ENCODE data around the gene DRD3. TPM values are rescaled to one million over a fixed set of nuclear protein-coding genes. Genes with fewer than 3 reads are reported as not detected.

DRD3 gene
- total and polyA plus RNA-seq, 2 of the 8 experiments (the other 6 are each of a cell fraction or from before 2014, with no cell fraction given), result 0.32 to 1.3 TPM

DNA sequence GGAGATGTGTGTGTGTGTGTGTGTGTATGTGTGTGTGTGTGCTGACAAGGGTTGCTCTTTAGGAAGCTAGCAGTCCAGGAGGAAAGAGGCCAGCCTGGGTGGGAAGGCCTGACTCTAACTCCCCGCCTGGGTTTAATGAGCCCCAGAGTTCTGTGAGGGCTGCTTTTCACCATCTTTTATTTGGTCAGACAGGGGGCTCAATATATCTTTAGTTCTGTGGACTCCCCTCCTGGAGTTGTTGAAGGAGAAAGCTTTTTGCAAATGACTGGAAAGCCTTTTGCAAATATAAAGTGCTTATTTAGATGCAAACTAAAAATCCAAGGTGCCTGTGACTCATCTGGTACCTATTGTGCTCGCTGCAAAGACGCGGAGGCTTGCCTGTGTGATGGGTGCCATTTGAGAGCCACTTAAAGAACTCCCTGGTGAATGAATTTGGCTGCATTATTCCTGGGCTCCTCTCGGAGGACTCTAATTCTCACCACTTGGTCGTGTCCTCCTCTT is 24.5 kb downstream of the DRD3 start (continued):
- TF ChIP-seq NANOG (IDR thresholded peaks at IDR 0.05; ENCODE audit: insufficient read depth, low read depth, low read length, poor library complexity, severe bottlenecking) (peak; percentile 37), EGR1 (IDR thresholded peaks at IDR 0.05; ENCODE audit: borderline replicate concordance, low read depth, low read length) (no peak), TAF1 (IDR thresholded peaks at IDR 0.05; ENCODE audit: low read depth, low read length) (0 out of 2 replicates have a peak, but pooled peaks have one; percentile 33), CTBP2 (IDR thresholded peaks at IDR 0.05; ENCODE audit: borderline replicate concordance, insufficient read depth, insufficient read length, low read length) (no peak), PHF8 (conservative IDR thresholded peaks at IDR 0.05; ENCODE audit: low read depth, low read length) (no peak; the same call in 1 of the 2 replicates), EP300 (IDR thresholded peaks at IDR 0.05; ENCODE audit: borderline replicate concordance in 1 of 2, low read depth in 2 of 2, low read length in 2 of 2) (peak in 1 of 2 experiments; percentile 63; a peak in 1 of 3 replicates), GABPA (IDR thresholded peaks at IDR 0.05; ENCODE audit: borderline replicate concordance, insufficient read depth, low read length) (no peak), SAP30 (IDR thresholded peaks at IDR 0.05; ENCODE audit: insufficient read depth, insufficient replicate concordance, low read length) (no peak), SP2 (IDR thresholded peaks at IDR 0.05; ENCODE audit: low read length) (no peak), SIN3A (conservative IDR thresholded peaks at IDR 0.05 in 1 of 2, IDR thresholded peaks at IDR 0.05 in 1 of 2; ENCODE audit: low read depth in 1 of 2, low read length in 2 of 2) (no peak), CREB1 (IDR thresholded peaks at IDR 0.05) (0 out of 2 replicates have a peak, but pooled peaks have one; percentile 43), POU5F1 (IDR thresholded peaks at IDR 0.05; ENCODE audit: low read depth, low read length) (0 out of 2 replicates have a peak, but pooled peaks have one; percentile 48), RFX5 (IDR thresholded peaks at IDR 0.05; ENCODE audit: borderline replicate concordance, low read depth, low read length) (no peak), SUZ12 (IDR thresholded peaks at IDR 0.05; ENCODE audit: low read length) (no peak), POLR2AphosphoS5 (IDR thresholded peaks at IDR 0.05; ENCODE audit: low read depth, low read length) (no peak), ATF2 (IDR thresholded peaks at IDR 0.05; ENCODE audit: low read length) (peak; percentile 53)
- TF ChIP-seq, protein P1, sequence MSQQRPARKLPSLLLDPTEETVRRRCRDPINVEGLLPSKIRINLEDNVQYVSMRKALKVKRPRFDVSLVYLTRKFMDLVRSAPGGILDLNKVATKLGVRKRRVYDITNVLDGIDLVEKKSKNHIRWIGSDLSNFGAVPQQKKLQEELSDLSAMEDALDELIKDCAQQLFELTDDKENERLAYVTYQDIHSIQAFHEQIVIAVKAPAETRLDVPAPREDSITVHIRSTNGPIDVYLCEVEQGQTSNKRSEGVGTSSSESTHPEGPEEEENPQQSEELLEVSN (IDR thresholded peaks at IDR 0.05), result no peak
- TF ChIP-seq, protein P2, sequence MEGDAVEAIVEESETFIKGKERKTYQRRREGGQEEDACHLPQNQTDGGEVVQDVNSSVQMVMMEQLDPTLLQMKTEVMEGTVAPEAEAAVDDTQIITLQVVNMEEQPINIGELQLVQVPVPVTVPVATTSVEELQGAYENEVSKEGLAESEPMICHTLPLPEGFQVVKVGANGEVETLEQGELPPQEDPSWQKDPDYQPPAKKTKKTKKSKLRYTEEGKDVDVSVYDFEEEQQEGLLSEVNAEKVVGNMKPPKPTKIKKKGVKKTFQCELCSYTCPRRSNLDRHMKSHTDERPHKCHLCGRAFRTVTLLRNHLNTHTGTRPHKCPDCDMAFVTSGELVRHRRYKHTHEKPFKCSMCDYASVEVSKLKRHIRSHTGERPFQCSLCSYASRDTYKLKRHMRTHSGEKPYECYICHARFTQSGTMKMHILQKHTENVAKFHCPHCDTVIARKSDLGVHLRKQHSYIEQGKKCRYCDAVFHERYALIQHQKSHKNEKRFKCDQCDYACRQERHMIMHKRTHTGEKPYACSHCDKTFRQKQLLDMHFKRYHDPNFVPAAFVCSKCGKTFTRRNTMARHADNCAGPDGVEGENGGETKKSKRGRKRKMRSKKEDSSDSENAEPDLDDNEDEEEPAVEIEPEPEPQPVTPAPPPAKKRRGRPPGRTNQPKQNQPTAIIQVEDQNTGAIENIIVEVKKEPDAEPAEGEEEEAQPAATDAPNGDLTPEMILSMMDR (IDR thresholded peaks at IDR 0.05; ENCODE audit: control extremely low read depth in 1 of 3, insufficient read depth in 1 of 3, low read depth in 1 of 3, low read length in 3 of 3), result no peak
